Natural killer cell (primary cell): Measurements from ENCODE around the gene NRXN2. TPM values are rescaled to one million over a fixed set of nuclear protein-coding genes. Genes with fewer than 3 reads are reported as not detected.

Experiments used
- ATAC-seq, 3 donors: fragments of 150-1000 bp in 2 of 3; fragments of 200-7000 bp in 1 of 3; cut with Tn5 transposase; 1 replicate in 1 of 3; 2 replicates in 2 of 3; pipeline ENCODE4 v1.10.0; 2021; ENCODE audit warnings: mild to moderate bottlenecking in 2 of 3, moderate library complexity in 2 of 3
- DNase-seq, 2 donors: peaks; one replicate each; pipeline versions ENCODE4 v3.0.0 to v3.0.0-alpha.2; 2013 to 2021; ENCODE audit warnings: mixed read lengths in 1 of 2
- H3K27ac ChIP-seq: one replicate; pipeline ENCODE4 v1.5.1; 2013; ENCODE audit warnings: mild to moderate bottlenecking, low read length
- H3K27me3 ChIP-seq: one replicate; pipeline ENCODE4 v1.6.1; 2013; ENCODE audit warnings: low read length; ENCODE audit not compliant: control insufficient read depth, insufficient read depth
- H3K36me3 ChIP-seq: one replicate; pipeline ENCODE4 v1.6.1; 2013; ENCODE audit warnings: low read length; ENCODE audit not compliant: control insufficient read depth, insufficient read depth
- H3K4me1 ChIP-seq: one replicate; pipeline ENCODE4 v1.6.1; 2013; ENCODE audit warnings: low read length; ENCODE audit not compliant: control insufficient read depth, insufficient read depth
- H3K4me3 ChIP-seq: one replicate; pipeline ENCODE4 v1.5.1; 2013; ENCODE audit warnings: low read length
- H3K9me3 ChIP-seq: one replicate; pipeline ENCODE4 v1.6.1; 2013; ENCODE audit warnings: low read length; ENCODE audit not compliant: control insufficient read depth, insufficient read depth
- H3K27ac Mint-ChIP-seq, 2 donors: one replicate each; pipeline ENCODE4 v1.8.0; 2022; ENCODE audit warnings: mild to moderate bottlenecking in 2 of 2, mixed read lengths in 2 of 2, moderate library complexity in 1 of 2
- H3K27me3 Mint-ChIP-seq, 2 donors: one replicate each; pipeline ENCODE4 v1.8.0; 2022; ENCODE audit warnings: low read depth in 2 of 2, mixed read lengths in 2 of 2
- H3K36me3 Mint-ChIP-seq: one replicate; pipeline ENCODE4 v1.8.0; 2022; ENCODE audit warnings: mixed read lengths
- H3K4me1 Mint-ChIP-seq, 2 donors: one replicate each; pipeline ENCODE4 v1.8.0; 2022; ENCODE audit warnings: mixed read lengths in 2 of 2
- H3K4me3 Mint-ChIP-seq: one replicate; pipeline ENCODE4 v1.8.0; 2022; ENCODE audit warnings: mild to moderate bottlenecking, moderate library complexity, mixed read lengths
- H3K9me3 Mint-ChIP-seq, 2 donors: one replicate each; pipeline ENCODE4 v1.8.0; 2022; ENCODE audit warnings: mixed read lengths in 2 of 2
- WGBS: methylation state at CpG from one replicate; pipeline ENCODE4 v1.1.7; 2013; ENCODE audit warnings: missing lambda C conversion rate; ENCODE audit not compliant: insufficient coverage; 5-methylcytosine and 5-hydroxymethylcytosine counted together
- intact Hi-C: fragments of 100-400 bp; cut with micrococcal nuclease; formaldehyde crosslinking; loops from one replicate; pipeline ENCODE4 v1.14.2; 2022
- total RNA-seq, 4 donors: library from RNA; stranded (reverse); fragments of 120-200 nt in 1 of 4; gene quantifications; one replicate each; pipeline versions ENCODE4 v1.2.3 to v1.2.4, GENCODE V29; 2013 to 2022
- TF ChIP-seq, protein P1 (sequence below): fragments of 200-600 bp; IDR thresholded peaks from one replicate; pipeline ENCODE4 v1.8.0; 2022; ENCODE audit warnings: antibody characterized with exemption

Gene NRXN2
- total RNA-seq, 3 donors from 2014 or later (not counting 1 experiment from before 2014, with no cell fraction given) = 2.9 to 9.6 (median 7.7) TPM

GRCh38 chr11:64599698-64600211 lies 123.2 kb downstream of the NRXN2 start:
- Mint-ChIP-seq H3K27ac (no peak overlapping the region), H3K4me1 (no peaks in the 10 kb centered on the region), H3K27me3 (peaks cover 0 to 4% of the 10 kb centered on the region in 2 donors), H3K4me3 (no peak overlapping the region), H3K9me3 (no peaks in the 10 kb centered on the region), H3K36me3 (no peaks in the 10 kb centered on the region)
- intact Hi-C loops = no loop called here
- no peak for ATAC-seq
- DNase-seq = no peak
- Histone ChIP-seq H3K4me1 (no peaks in the 10 kb centered on the region), H3K27me3 (no peaks in the 10 kb centered on the region), H3K4me3 (no peak overlapping the region), H3K27ac (no peak overlapping the region), H3K9me3 (no peaks in the 10 kb centered on the region), H3K36me3 (no peaks in the 10 kb centered on the region)
- TF ChIP-seq, protein P1, sequence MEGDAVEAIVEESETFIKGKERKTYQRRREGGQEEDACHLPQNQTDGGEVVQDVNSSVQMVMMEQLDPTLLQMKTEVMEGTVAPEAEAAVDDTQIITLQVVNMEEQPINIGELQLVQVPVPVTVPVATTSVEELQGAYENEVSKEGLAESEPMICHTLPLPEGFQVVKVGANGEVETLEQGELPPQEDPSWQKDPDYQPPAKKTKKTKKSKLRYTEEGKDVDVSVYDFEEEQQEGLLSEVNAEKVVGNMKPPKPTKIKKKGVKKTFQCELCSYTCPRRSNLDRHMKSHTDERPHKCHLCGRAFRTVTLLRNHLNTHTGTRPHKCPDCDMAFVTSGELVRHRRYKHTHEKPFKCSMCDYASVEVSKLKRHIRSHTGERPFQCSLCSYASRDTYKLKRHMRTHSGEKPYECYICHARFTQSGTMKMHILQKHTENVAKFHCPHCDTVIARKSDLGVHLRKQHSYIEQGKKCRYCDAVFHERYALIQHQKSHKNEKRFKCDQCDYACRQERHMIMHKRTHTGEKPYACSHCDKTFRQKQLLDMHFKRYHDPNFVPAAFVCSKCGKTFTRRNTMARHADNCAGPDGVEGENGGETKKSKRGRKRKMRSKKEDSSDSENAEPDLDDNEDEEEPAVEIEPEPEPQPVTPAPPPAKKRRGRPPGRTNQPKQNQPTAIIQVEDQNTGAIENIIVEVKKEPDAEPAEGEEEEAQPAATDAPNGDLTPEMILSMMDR = no peak
- WGBS = 92% methylated on average over 17 of the region's 17 CpGs

- H3K4me3 ChIP-seq = no peak overlapping the region
- peaks cover 0 to 4% of the 10 kb centered on the region in 2 donors for H3K27me3 Mint-ChIP-seq
- H3K4me3 Mint-ChIP-seq = no peak overlapping the region
- H3K4me1 Mint-ChIP-seq = no peaks in the 10 kb centered on the region
- H3K4me1 ChIP-seq = no peaks in the 10 kb centered on the region
- ATAC-seq = no peak
- no peak overlapping the region for H3K27ac Mint-ChIP-seq
- no peaks in the 10 kb centered on the region for H3K9me3 Mint-ChIP-seq
- no peak for DNase-seq
- no peaks in the 10 kb centered on the region for H3K36me3 ChIP-seq
- intact Hi-C loops = no loop called here
- H3K36me3 Mint-ChIP-seq = no peaks in the 10 kb centered on the region
- no peak overlapping the region for H3K27ac ChIP-seq
- no peaks in the 10 kb centered on the region for H3K27me3 ChIP-seq
- WGBS = 93% methylated on average over 21 of the region's 23 CpGs
- TF ChIP-seq, protein P1 = no peak
- no peaks in the 10 kb centered on the region for H3K9me3 ChIP-seq
These were observed 124.0 kb downstream of the NRXN2 start for GRCh38 chr11:64598797-64599697.

DNA sequence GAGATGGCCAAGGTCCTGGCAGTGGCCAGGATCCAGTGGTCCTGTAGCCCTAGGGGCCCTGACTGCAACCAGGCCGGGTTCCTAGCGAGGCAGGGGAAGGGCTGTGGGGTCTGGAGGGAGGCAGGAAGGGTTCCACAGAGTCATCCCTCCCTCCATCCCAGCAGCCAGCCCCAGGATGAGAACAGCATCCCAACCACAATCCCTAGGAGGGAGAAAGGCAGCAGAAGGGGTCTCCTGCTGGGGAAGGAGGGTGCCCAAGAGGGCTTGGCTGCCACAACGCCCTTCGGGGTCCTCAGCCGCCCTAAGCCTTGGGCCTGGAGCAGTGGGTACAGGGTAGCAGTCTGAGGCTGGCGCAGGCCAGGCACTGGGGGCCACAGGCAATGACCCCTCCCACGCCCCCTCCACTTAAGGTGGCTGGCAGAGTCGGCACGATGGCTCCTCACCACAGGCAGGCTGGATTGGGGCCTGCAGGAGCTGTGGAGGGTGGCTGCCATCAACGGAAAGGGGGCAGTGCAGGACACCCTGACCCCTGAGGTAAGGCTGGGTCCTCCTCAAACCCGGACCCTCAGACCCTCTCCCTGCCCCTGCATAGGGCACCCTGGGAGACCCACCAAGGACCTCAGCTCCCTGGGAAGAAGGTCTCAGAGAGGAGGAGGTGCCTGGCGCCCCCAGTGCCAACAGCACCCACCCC lies 124.7 kb downstream of the NRXN2 start:
- Mint-ChIP-seq H3K4me1 (no peaks in the 10 kb centered on the region), H3K27me3 (peaks cover 0 to 4% of the 10 kb centered on the region in 2 donors)
- TF ChIP-seq, protein P1 = no peak

More for the DNA sequence above, 124.7 kb downstream of the NRXN2 start:
- intact Hi-C loops = no loop called here
- Histone ChIP-seq H3K4me1 (no peaks in the 10 kb centered on the region), H3K9me3 (no peaks in the 10 kb centered on the region), H3K36me3 (no peaks in the 10 kb centered on the region), H3K4me3 (no peak overlapping the region), H3K27ac (no peak overlapping the region), H3K27me3 (no peaks in the 10 kb centered on the region)
- H3K36me3 Mint-ChIP-seq = no peaks in the 10 kb centered on the region
- WGBS = 89% methylated on average over 12 of the region's 12 CpGs
- H3K27ac Mint-ChIP-seq = no peak overlapping the region
- H3K4me3 Mint-ChIP-seq = no peak overlapping the region
- DNase-seq (no peak), ATAC-seq (no peak)
- H3K9me3 Mint-ChIP-seq = no peaks in the 10 kb centered on the region
